C4-2B (cell line): ENCODE measurements around the gene RHOT1.

ENCODE experiments used
- CTCF ChIP-seq: fragments of 450-650 bp; conservative IDR thresholded peaks from 2 replicates; pipeline ENCODE4 v1.5.1; 2017; ENCODE audit warnings: mild to moderate bottlenecking
- ZFX ChIP-seq: fragments of 450-650 bp; IDR thresholded peaks from 2 replicates; pipeline ENCODE4 v1.6.1; 2017

DNA sequence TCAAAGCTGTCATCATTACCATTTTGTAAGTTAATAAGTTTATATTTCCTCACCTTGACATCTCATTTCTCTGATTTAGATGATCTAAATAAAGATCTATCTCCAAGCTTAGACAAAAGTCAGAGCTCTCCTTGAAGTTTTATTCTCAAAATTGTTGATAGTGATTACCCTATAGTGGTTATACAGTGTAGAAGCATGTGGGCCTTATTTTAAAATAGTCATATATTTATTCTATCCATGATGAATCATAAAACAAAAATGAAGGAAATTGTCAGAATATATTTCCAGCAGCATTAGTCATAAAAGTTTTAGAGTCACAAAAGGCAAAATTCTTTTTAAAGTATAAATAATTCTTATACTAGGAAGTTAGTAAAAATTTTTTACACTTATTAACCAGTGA lies 49.0 kb downstream of the RHOT1 start:
- TF ChIP-seq CTCF (no peak), ZFX (no peak)
